ENCODE results near the gene SAT2.

The SAT2 gene

GRCh38 chr17:7592422-7593021 lies 35.1 kb downstream of the SAT2 start:
- in situ Hi-C loops (cut with HindIII; ENCODE audit: low sequenced_read_pairs): no loop called here

- in situ Hi-C loops (cut with HindIII; ENCODE audit: low sequenced_read_pairs): no loop called here
Observed at GRCh38 chr17:7591596-7591995, 36.0 kb downstream of the SAT2 start.

GRCh38 chr17:7590743-7591142 lies 36.9 kb downstream of the SAT2 start:
- in situ Hi-C loops (cut with HindIII; ENCODE audit: low sequenced_read_pairs): no loop called here

- in situ Hi-C loops (cut with HindIII; ENCODE audit: low sequenced_read_pairs): no loop called here
Observed at GRCh38 chr17:7589891-7590691, 37.5 kb downstream of the SAT2 start, which contains the start of gene SOX15. TSS of gene SOX15 (minus strand) at chr17:7590094. CDS start at chr17:7589676, 418 bp downstream.

GRCh38 chr17:7589204-7589868 lies 38.3 kb downstream of the SAT2 start:
- in situ Hi-C loops (cut with HindIII; ENCODE audit: low sequenced_read_pairs): no loop called here

- in situ Hi-C loops (cut with HindIII; ENCODE audit: low sequenced_read_pairs): no loop called here
Observed at GRCh38 chr17:7588553-7589203, 38.9 kb downstream of the SAT2 start.

GRCh38 chr17:7587420-7588151 lies 40.0 kb downstream of the SAT2 start:
- in situ Hi-C loops (cut with HindIII; ENCODE audit: low sequenced_read_pairs): no loop called here

GRCh38 chr17:7586673-7587419 lies 40.8 kb downstream of the SAT2 start:
- in situ Hi-C loops (cut with HindIII; ENCODE audit: low sequenced_read_pairs): no loop called here

- in situ Hi-C loops (cut with HindIII; ENCODE audit: low sequenced_read_pairs): no loop called here
Observed at GRCh38 chr17:7583253-7584109, 44.1 kb downstream of the SAT2 start, which contains the start of gene MPDU1. TSS of gene MPDU1 (plus strand) at chr17:7583852. CDS start at chr17:7583863, 11 bp downstream.

- in situ Hi-C loops (cut with HindIII; ENCODE audit: low sequenced_read_pairs): no loop called here
Observed at GRCh38 chr17:7582396-7583252, 45.0 kb downstream of the SAT2 start.

GRCh38 chr17:7580604-7581575 lies 46.7 kb downstream of the SAT2 start:
- in situ Hi-C loops (cut with HindIII; ENCODE audit: low sequenced_read_pairs): no loop called here

- in situ Hi-C loops (cut with HindIII; ENCODE audit: low sequenced_read_pairs): no loop called here
Observed at GRCh38 chr17:7579834-7580603, 47.6 kb downstream of the SAT2 start.

- in situ Hi-C loops (cut with HindIII; ENCODE audit: low sequenced_read_pairs): no loop called here
Observed at GRCh38 chr17:7579001-7579833, 48.4 kb downstream of the SAT2 start, which contains the start of gene CD68. TSS of gene CD68 (plus strand) at chr17:7579638. CDS start at chr17:7579678, 40 bp downstream.

- in situ Hi-C loops (cut with HindIII; ENCODE audit: low sequenced_read_pairs): no loop called here
Observed at GRCh38 chr17:7577327-7578199, 50.1 kb downstream of the SAT2 start.
